HG02678 (cell line): ENCODE results near the gene KCNK4.
A peak's percentile ranks its signal among the peaks of the same experiment; 100 is the strongest.

Source experiments
- ATAC-seq: cut with Tn5 transposase; IDR thresholded peaks from one replicate; pipeline ENCODE4 v1.9.1; 2021; ENCODE audit warnings: mild to moderate bottlenecking, moderate library complexity; ENCODE audit not compliant: unreplicated experiment

Gene KCNK4

GRCh38 chr11:64268025-64268892, 22.8 kb upstream of the KCNK4 start:
- ATAC-seq: no peak

GRCh38 chr11:64268893-64269539, 22.1 kb upstream of the KCNK4 start:
- peak; percentile 6 for ATAC-seq

- ATAC-seq: peak; percentile 73
These were observed 21.4 kb upstream of the KCNK4 start for GRCh38 chr11:64269540-64270220.

GRCh38 chr11:64275031-64275800, 15.9 kb upstream of the KCNK4 start:
- no peak for ATAC-seq

GRCh38 chr11:64275841-64276240, 15.3 kb upstream of the KCNK4 start:
- ATAC-seq: no peak

GRCh38 chr11:64276653-64277431, 14.3 kb upstream of the KCNK4 start:
- no peak for ATAC-seq

- no peak for ATAC-seq
These were observed 12.4 kb upstream of the KCNK4 start for GRCh38 chr11:64278576-64279190.

- no peak for ATAC-seq
These were observed 8.9 kb upstream of the KCNK4 start for GRCh38 chr11:64281957-64282770.

- no peak for ATAC-seq
These were observed 8.0 kb upstream of the KCNK4 start for GRCh38 chr11:64283092-64283491.

GRCh38 chr11:64284048-64284961, 6.8 kb upstream of the KCNK4 start, which contains the start of gene BAD:
BAD (minus strand) TSS chr11:64284665; CDS start chr11:64284368, 297 bp downstream.
- ATAC-seq: peak; percentile 69

- ATAC-seq: peak; percentile 64
These were observed 5.9 kb upstream of the KCNK4 start, which contains the start of gene GPR137 for GRCh38 chr11:64284962-64285884. GPR137 (plus strand) TSS chr11:64285848; CDS start chr11:64286525, 677 bp downstream.

- no peak for ATAC-seq
These were observed 5.0 kb upstream of the KCNK4 start for GRCh38 chr11:64285885-64286800.

- no peak for ATAC-seq
These were observed 4.3 kb upstream of the KCNK4 start for GRCh38 chr11:64286801-64287159.

GRCh38 chr11:64287676-64288352, 3.3 kb upstream of the KCNK4 start:
- ATAC-seq: no peak

- no peak for ATAC-seq
These were observed 2.8 kb upstream of the KCNK4 start for GRCh38 chr11:64288353-64288750.
